SU-DHL-6 (cell line): Measurements from ENCODE around the gene STYXL1.

Experiments
- EZH2phosphoT487 ChIP-seq: fragments of 200-600 bp; sonication (generic), shearing (Covaris generic); conservative IDR thresholded peaks from 2 replicates; pipeline ENCODE4 v1.6.1; 2018; ENCODE audit warnings: mild to moderate bottlenecking, antibody characterized with exemption, low read length, moderate library complexity, mixed read lengths
- TF ChIP-seq, protein P1 (sequence below): fragments of 200-600 bp; sonication (generic); IDR thresholded peaks from one replicate; pipeline ENCODE4 v1.5.1; 2017; ENCODE audit warnings: antibody characterized with exemption, mild to moderate bottlenecking, low read length, moderate library complexity; ENCODE audit not compliant: insufficient read depth, poor library complexity, severe bottlenecking

DNA sequence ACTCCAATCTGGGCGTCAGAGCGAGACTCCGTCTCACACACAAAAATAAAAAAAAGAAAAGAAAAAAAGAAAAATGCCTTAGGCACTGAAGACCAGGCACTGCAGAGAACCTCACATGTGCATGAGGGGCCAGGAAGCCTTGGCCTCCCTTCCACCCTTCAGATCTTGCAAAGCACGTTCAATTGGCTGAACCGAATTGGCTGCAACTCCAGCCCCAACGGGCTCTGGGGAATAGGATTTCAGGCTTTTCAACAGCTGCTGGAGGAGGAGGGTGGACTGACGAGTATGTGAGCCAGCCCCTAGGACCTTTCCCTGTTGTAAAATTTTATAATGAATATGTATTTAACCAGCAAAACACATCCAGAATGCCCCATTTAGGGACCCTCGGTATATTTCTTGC is 70.1 kb downstream of the STYXL1 start:
- TF ChIP-seq, protein P1, sequence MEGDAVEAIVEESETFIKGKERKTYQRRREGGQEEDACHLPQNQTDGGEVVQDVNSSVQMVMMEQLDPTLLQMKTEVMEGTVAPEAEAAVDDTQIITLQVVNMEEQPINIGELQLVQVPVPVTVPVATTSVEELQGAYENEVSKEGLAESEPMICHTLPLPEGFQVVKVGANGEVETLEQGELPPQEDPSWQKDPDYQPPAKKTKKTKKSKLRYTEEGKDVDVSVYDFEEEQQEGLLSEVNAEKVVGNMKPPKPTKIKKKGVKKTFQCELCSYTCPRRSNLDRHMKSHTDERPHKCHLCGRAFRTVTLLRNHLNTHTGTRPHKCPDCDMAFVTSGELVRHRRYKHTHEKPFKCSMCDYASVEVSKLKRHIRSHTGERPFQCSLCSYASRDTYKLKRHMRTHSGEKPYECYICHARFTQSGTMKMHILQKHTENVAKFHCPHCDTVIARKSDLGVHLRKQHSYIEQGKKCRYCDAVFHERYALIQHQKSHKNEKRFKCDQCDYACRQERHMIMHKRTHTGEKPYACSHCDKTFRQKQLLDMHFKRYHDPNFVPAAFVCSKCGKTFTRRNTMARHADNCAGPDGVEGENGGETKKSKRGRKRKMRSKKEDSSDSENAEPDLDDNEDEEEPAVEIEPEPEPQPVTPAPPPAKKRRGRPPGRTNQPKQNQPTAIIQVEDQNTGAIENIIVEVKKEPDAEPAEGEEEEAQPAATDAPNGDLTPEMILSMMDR = no peak
- TF ChIP-seq EZH2phosphoT487 = no peak
